Measurements from ENCODE around the gene UAP1. TPM values are rescaled to one million over a fixed set of nuclear protein-coding genes. Genes with fewer than 3 reads are reported as not detected.

Gene UAP1
- total RNA-seq, 1 experiment from 2014 or later = 26.9 TPM

GRCh38 chr1:162590686-162591085 is 29.2 kb downstream of the UAP1 start:
- no peak overlapping the region for H3K23ac ChIP-seq (ENCODE audit: insufficient read length, low read depth, low read length)
- no peaks in the 10 kb centered on the region for H3K79me1 ChIP-seq (ENCODE audit: insufficient read depth, low read depth, low read length, poor library complexity, severe bottlenecking)
- no CpG with 5 or more reads among the region's 2 CpGs for WGBS (ENCODE audit: extremely low coverage, insufficient read length, low lambda C conversion rate)
- TF ChIP-seq CTCF (conservative IDR thresholded peaks at IDR 0.05) = no peak
- no peak overlapping the region for H2BK20ac ChIP-seq (ENCODE audit: low read depth, low read length, poor library complexity, severe bottlenecking)
- no peak overlapping the region for H2BK120ac ChIP-seq (ENCODE audit: low read depth, low read length, poor library complexity, severe bottlenecking)
- Mint-ChIP-seq H3K9me3 (no peaks in the 10 kb centered on the region), H3K36me3 (ENCODE audit: insufficient read depth in 1 of 3, low read depth in 3 of 3) (peaks cover 2 to 19% (median 15%) of the 10 kb centered on the region in 3 experiments; a peak in 6 of 7 replicates), H3K4me3 (no peak overlapping the region), H3K27ac (0 out of 7 replicates have a peak overlapping the region, but pooled peaks of 1 of the 3 experiments have one; percentile 1), H3K27me3 (ENCODE audit: low read depth) (no peaks in the 10 kb centered on the region), H3K4me1 (no peaks in the 10 kb centered on the region)
- no peak overlapping the region for H3K4ac ChIP-seq (ENCODE audit: low read depth, low read length)
- H3K56ac ChIP-seq (ENCODE audit: insufficient read length, low read depth, low read length) = no peak overlapping the region
- no peak overlapping the region for H4K91ac ChIP-seq (ENCODE audit: insufficient read length, low read depth, low read length)
- H3K79me2 ChIP-seq (ENCODE audit: insufficient read depth, low read length) = no peaks in the 10 kb centered on the region
- H2BK15ac ChIP-seq (ENCODE audit: low read depth, low read length) = no peak overlapping the region
- H4K8ac ChIP-seq (replicated peaks; ENCODE audit: insufficient read length, low read depth, low read length) = no peak overlapping the region
- no peak overlapping the region for H3K18ac ChIP-seq (ENCODE audit: insufficient read length, low read depth, low read length)
- H2BK12ac ChIP-seq (ENCODE audit: insufficient read length, low read depth, low read length) = no peak overlapping the region
- no peaks in the 10 kb centered on the region for H3K27me3 ChIP-seq (ENCODE audit: insufficient read depth, low read length)
- H3T11ph ChIP-seq (ENCODE audit: low read length) = no peak overlapping the region
- H3K4me2 ChIP-seq (ENCODE audit: insufficient read depth, insufficient read length, low read length) = no peak overlapping the region
- H2BK5ac ChIP-seq (ENCODE audit: insufficient read length, low read length) = no peak overlapping the region
- H3K9me3 ChIP-seq (ENCODE audit: control insufficient read depth, low read depth, low read length) = no peaks in the 10 kb centered on the region
- H3K9ac ChIP-seq (ENCODE audit: extremely low read depth, insufficient read length, low read length) = no peak overlapping the region
- no peak overlapping the region for H2AK5ac ChIP-seq (ENCODE audit: insufficient read length, low read length)
- no peaks in the 10 kb centered on the region for H4K20me1 ChIP-seq (ENCODE audit: control insufficient read depth, insufficient read depth, insufficient read length)
- no peak for DNase-seq
- no peaks in the 10 kb centered on the region for H3K4me1 ChIP-seq (ENCODE audit: insufficient read depth, low read length)
- no peaks in the 10 kb centered on the region for H3K23me2 ChIP-seq (ENCODE audit: insufficient read length, low read depth, low read length, poor library complexity, severe bottlenecking)
- H4K5ac ChIP-seq (ENCODE audit: insufficient read length, low read depth, low read length) = no peak overlapping the region
- no peak overlapping the region for H2AFZ ChIP-seq (ENCODE audit: low read length)
- no peak overlapping the region for H3K14ac ChIP-seq (ENCODE audit: insufficient read depth, low read length)
- no peak overlapping the region for H3K27ac ChIP-seq (ENCODE audit: insufficient read length, low read depth, low read length)

All from H9 (cell line).